GM23338 (cell line): ENCODE measurements around the gene LACRT. TPM values are rescaled to one million over a fixed set of nuclear protein-coding genes. Genes with fewer than 3 reads are reported as not detected.

Experiments used
- ATAC-seq: fragments of 200-7000 bp; cut with Tn5 transposase; 3 replicates; pipeline ENCODE4 v1.9.1; 2020
- DNase-seq: peaks from one replicate; pipeline ENCODE4 v3.0.0-alpha.2; 2015; ENCODE audit warnings: low spot score
- H2AFZ ChIP-seq: fragments of 200-600 bp; sonication (generic); 2 replicates; pipeline ENCODE4 v1.8.0; 2016; ENCODE audit warnings: antibody characterized with exemption, mild to moderate bottlenecking, moderate library complexity
- H3F3A ChIP-seq: fragments of 200-600 bp; sonication (generic); replicated peaks from 2 replicates; pipeline ENCODE4 v1.8.0; 2017; ENCODE audit warnings: antibody characterized with exemption, mixed run types, low read depth
- H3K27ac ChIP-seq: fragments of 200-600 bp; sonication (generic); 2 replicates; pipeline ENCODE4 v1.6.1; 2016; ENCODE audit warnings: low read depth
- H3K27me3 ChIP-seq: fragments of 200-600 bp; sonication (generic); 2 replicates; pipeline ENCODE4 v1.8.0; 2016; ENCODE audit warnings: mild to moderate bottlenecking, mixed run types, moderate library complexity; ENCODE audit not compliant: insufficient read depth
- H3K36me3 ChIP-seq: fragments of 200-600 bp; sonication (generic); 2 replicates; pipeline ENCODE4 v1.8.0; 2016; ENCODE audit warnings: mild to moderate bottlenecking; ENCODE audit not compliant: insufficient read depth
- H3K4me1 ChIP-seq: fragments of 200-600 bp; sonication (generic); 2 replicates; pipeline ENCODE4 v1.8.0; 2016; ENCODE audit warnings: mild to moderate bottlenecking, moderate library complexity; ENCODE audit not compliant: insufficient read depth
- H3K4me2 ChIP-seq: fragments of 200-600 bp; sonication (generic); 2 replicates; pipeline ENCODE4 v1.7.1; 2017; ENCODE audit warnings: mixed run types
- H3K4me3 ChIP-seq: fragments of 200-600 bp; sonication (generic); 2 replicates; pipeline ENCODE4 v1.6.1; 2016; ENCODE audit warnings: mixed run types
- H3K79me2 ChIP-seq: fragments of 200-600 bp; sonication (generic); replicated peaks from 2 replicates; pipeline ENCODE4 v1.8.0; 2017; ENCODE audit warnings: mild to moderate bottlenecking; ENCODE audit not compliant: insufficient read depth
- H3K9me2 ChIP-seq: fragments of 200-600 bp; sonication (generic); 2 replicates; pipeline ENCODE4 v1.8.0; 2017; ENCODE audit not compliant: insufficient read depth
- H4K20me1 ChIP-seq: fragments of 200-600 bp; sonication (generic); replicated peaks from 2 replicates; pipeline ENCODE4 v1.8.0; 2017; ENCODE audit warnings: mild to moderate bottlenecking; ENCODE audit not compliant: insufficient read depth
- H3K27ac Mint-ChIP-seq: 2 replicates; pipeline ENCODE4 v1.8.0; 2020; ENCODE audit warnings: inconsistent platforms, mild to moderate bottlenecking, moderate library complexity, mixed read lengths
- H3K27me3 Mint-ChIP-seq: 3 replicates; pipeline ENCODE4 v1.8.0; 2022; ENCODE audit warnings: low read depth, mild to moderate bottlenecking, moderate library complexity, mixed read lengths, inconsistent platforms; ENCODE audit not compliant: insufficient read depth, poor library complexity
- H3K36me3 Mint-ChIP-seq: 3 replicates; pipeline ENCODE4 v1.8.0; 2021; ENCODE audit warnings: low read depth, mild to moderate bottlenecking, inconsistent platforms, moderate library complexity, mixed read lengths
- H3K4me1 Mint-ChIP-seq: 3 replicates; pipeline ENCODE4 v1.8.0; 2020; ENCODE audit warnings: mild to moderate bottlenecking, inconsistent platforms, mixed read lengths
- H3K4me3 Mint-ChIP-seq: 3 replicates; pipeline ENCODE4 v1.8.0; 2021; ENCODE audit warnings: moderate library complexity, mild to moderate bottlenecking, inconsistent platforms, mixed read lengths
- H3K9me3 Mint-ChIP-seq: 3 replicates; pipeline ENCODE4 v1.8.0; 2020; ENCODE audit warnings: moderate library complexity, mild to moderate bottlenecking, inconsistent platforms, mixed read lengths
- CREB1 ChIP-seq: fragments of 250-450 bp; sonication (Bioruptor Pico); IDR thresholded peaks from 2 replicates; pipeline ENCODE4 v1.5.0; 2020; ENCODE audit warnings: low read depth, mild to moderate bottlenecking, moderate library complexity
- EZH2 ChIP-seq: fragments of 200-600 bp; sonication (generic); IDR thresholded peaks from one replicate; pipeline ENCODE4 v1.8.0; 2017; ENCODE audit warnings: antibody characterized with exemption, mild to moderate bottlenecking, low read depth; ENCODE audit not compliant: unreplicated experiment
- JUNB ChIP-seq: IDR thresholded peaks from one replicate; pipeline ENCODE4 v1.6.1; 2016; ENCODE audit warnings: antibody characterized with exemption; ENCODE audit not compliant: unreplicated experiment
- NANOG ChIP-seq: IDR thresholded peaks from 2 replicates; pipeline ENCODE4 v1.6.1; 2016; ENCODE audit warnings: antibody characterized with exemption, borderline replicate concordance
- POLR2AphosphoS5 ChIP-seq: IDR thresholded peaks from 2 replicates; pipeline ENCODE4 v1.6.1; 2016; ENCODE audit warnings: antibody characterized with exemption, low read depth
- REST ChIP-seq: IDR thresholded peaks from one replicate; pipeline ENCODE4 v1.6.1; 2018; ENCODE audit warnings: antibody characterized with exemption; ENCODE audit not compliant: unreplicated experiment
- STAT1 ChIP-seq: IDR thresholded peaks from one replicate; pipeline ENCODE4 v1.6.1; 2016; ENCODE audit warnings: antibody characterized with exemption; ENCODE audit not compliant: unreplicated experiment
- ZNF114 ChIP-seq: fragments of 250-450 bp; sonication (Bioruptor Pico); IDR thresholded peaks from 2 replicates; pipeline ENCODE4 v1.5.0; 2020; ENCODE audit warnings: mild to moderate bottlenecking, moderate library complexity
- ZNF462 ChIP-seq: fragments of 250-450 bp; sonication (Bioruptor Pico); IDR thresholded peaks from 2 replicates; pipeline ENCODE4 v1.5.0; 2020; ENCODE audit warnings: mild to moderate bottlenecking, moderate library complexity
- polyA plus RNA-seq: library from polyadenylated mRNA; unstranded; fragments of >200 nt; fragmentation: Nextera tagmentation; extraction: Ambion mirVana; gene quantifications from 2 replicates; pipeline ENCODE4 v1.2.1, GENCODE V29; 2016
- total RNA-seq: library from RNA; depleted of rRNA; stranded (reverse); fragments of >200 nt; shearing (Covaris generic); gene quantifications from 2 replicates; pipeline ENCODE4 v1.2.3, GENCODE V29; 2014
- TF ChIP-seq, protein P1 (sequence below), 2 experiments: fragments of 200-600 bp in 1 of 2; sonication (generic) in 1 of 2; conservative IDR thresholded peaks; 2 replicates each; pipeline versions ENCODE4 v1.5.1 to v1.6.1; 2016 to 2017; ENCODE audit warnings: antibody characterized with exemption in 2 of 2, low read depth in 2 of 2, mild to moderate bottlenecking in 2 of 2, moderate library complexity in 1 of 2

LACRT gene
- total and polyA plus RNA-seq, 2 experiments from 2014 or later = not detected

GRCh38 chr12:54593135-54593534, 41.6 kb downstream of the LACRT start:
- H3K27ac ChIP-seq = no peak overlapping the region

More at GRCh38 chr12:54593135-54593534, 41.6 kb downstream of the LACRT start:
- no peak overlapping the region for H3K4me3 ChIP-seq
- no peak overlapping the region for H2AFZ ChIP-seq
- H3K27me3 ChIP-seq = peaks cover 62% of the 10 kb centered on the region
- no peak overlapping the region for H3K4me2 ChIP-seq
- ATAC-seq = no peak
- H3K36me3 ChIP-seq = no peaks in the 10 kb centered on the region
- no peaks in the 10 kb centered on the region for H3K79me2 ChIP-seq
- H3K9me2 ChIP-seq = no peaks in the 10 kb centered on the region
- DNase-seq = no peak
- Mint-ChIP-seq H3K4me1 (peaks cover 33% of the 10 kb centered on the region), H3K9me3 (no peaks in the 10 kb centered on the region), H3K27me3 (peaks cover 44% of the 10 kb centered on the region), H3K36me3 (no peaks in the 10 kb centered on the region), H3K27ac (no peak overlapping the region), H3K4me3 (no peak overlapping the region)
- no peaks in the 10 kb centered on the region for H4K20me1 ChIP-seq
- peaks cover 20% of the 10 kb centered on the region for H3K4me1 ChIP-seq
- H3F3A ChIP-seq = no peaks in the 10 kb centered on the region
- TF ChIP-seq CREB1 (CRISPR knock-in tag) (no peak), POLR2AphosphoS5 (no peak), ZNF114 (CRISPR knock-in tag) (no peak), REST (no peak), ZNF462 (no peak), NANOG (no peak), STAT1 (no peak), EZH2 (no peak), JUNB (no peak)
- TF ChIP-seq, protein P1, sequence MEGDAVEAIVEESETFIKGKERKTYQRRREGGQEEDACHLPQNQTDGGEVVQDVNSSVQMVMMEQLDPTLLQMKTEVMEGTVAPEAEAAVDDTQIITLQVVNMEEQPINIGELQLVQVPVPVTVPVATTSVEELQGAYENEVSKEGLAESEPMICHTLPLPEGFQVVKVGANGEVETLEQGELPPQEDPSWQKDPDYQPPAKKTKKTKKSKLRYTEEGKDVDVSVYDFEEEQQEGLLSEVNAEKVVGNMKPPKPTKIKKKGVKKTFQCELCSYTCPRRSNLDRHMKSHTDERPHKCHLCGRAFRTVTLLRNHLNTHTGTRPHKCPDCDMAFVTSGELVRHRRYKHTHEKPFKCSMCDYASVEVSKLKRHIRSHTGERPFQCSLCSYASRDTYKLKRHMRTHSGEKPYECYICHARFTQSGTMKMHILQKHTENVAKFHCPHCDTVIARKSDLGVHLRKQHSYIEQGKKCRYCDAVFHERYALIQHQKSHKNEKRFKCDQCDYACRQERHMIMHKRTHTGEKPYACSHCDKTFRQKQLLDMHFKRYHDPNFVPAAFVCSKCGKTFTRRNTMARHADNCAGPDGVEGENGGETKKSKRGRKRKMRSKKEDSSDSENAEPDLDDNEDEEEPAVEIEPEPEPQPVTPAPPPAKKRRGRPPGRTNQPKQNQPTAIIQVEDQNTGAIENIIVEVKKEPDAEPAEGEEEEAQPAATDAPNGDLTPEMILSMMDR (conservative IDR thresholded peaks at IDR 0.05; ENCODE audit: low read depth in 2 of 2) = no peak
